HG03045 (cell line): ENCODE results near the gene IREB2.
"Not testable (repeated sequence)": the region's sequence is repeated elsewhere in the genome, so short reads cannot be mapped to it uniquely, and the experiment has no call there.

Experiments used
- ATAC-seq: cut with Tn5 transposase; IDR thresholded peaks from one replicate; pipeline ENCODE4 v1.9.1; 2021; ENCODE audit warnings: mild to moderate bottlenecking, moderate library complexity; ENCODE audit not compliant: unreplicated experiment

The IREB2 gene

GRCh38 chr15:78437762-78438618 lies at the start of gene IREB2:
Gene IREB2, plus strand, starts transcription at chr15:78438216. Its CDS starts 122 bp downstream, at chr15:78438338.
- ATAC-seq: peak; percentile 84

GRCh38 chr15:78388865-78389264 lies 49.2 kb upstream of the IREB2 start:
- ATAC-seq: no peak

- ATAC-seq: no peak
Observed at GRCh38 chr15:78389322-78389721, 48.7 kb upstream of the IREB2 start.

- ATAC-seq: no peak
Observed at GRCh38 chr15:78389738-78390137, 48.3 kb upstream of the IREB2 start.

- ATAC-seq: no peak
Observed at GRCh38 chr15:78390242-78390641, 47.8 kb upstream of the IREB2 start.

GRCh38 chr15:78390826-78391225 lies 47.2 kb upstream of the IREB2 start:
- no peak for ATAC-seq

- no peak for ATAC-seq
Observed at GRCh38 chr15:78391781-78392180, 46.2 kb upstream of the IREB2 start.

GRCh38 chr15:78392430-78392829 lies 45.6 kb upstream of the IREB2 start:
- ATAC-seq: no peak

GRCh38 chr15:78393137-78393536 lies 44.9 kb upstream of the IREB2 start:
- ATAC-seq: no peak

GRCh38 chr15:78394026-78394425 lies 44.0 kb upstream of the IREB2 start:
- no peak for ATAC-seq

- no peak for ATAC-seq
Observed at GRCh38 chr15:78394981-78395616, 42.9 kb upstream of the IREB2 start.

GRCh38 chr15:78396186-78396814 lies 41.7 kb upstream of the IREB2 start:
- ATAC-seq: no peak

- ATAC-seq: no peak
Observed at GRCh38 chr15:78396976-78397375, 41.0 kb upstream of the IREB2 start.

GRCh38 chr15:78397382-78397781 lies 40.6 kb upstream of the IREB2 start:
- no peak for ATAC-seq

- no peak for ATAC-seq
Observed at GRCh38 chr15:78398076-78398825, 39.8 kb upstream of the IREB2 start.

- no peak for ATAC-seq
Observed at GRCh38 chr15:78399091-78399490, 38.9 kb upstream of the IREB2 start.

GRCh38 chr15:78402061-78402610 lies 35.9 kb upstream of the IREB2 start:
- no peak for ATAC-seq

- no peak for ATAC-seq
Observed at GRCh38 chr15:78404125-78404524, 33.9 kb upstream of the IREB2 start.

GRCh38 chr15:78404796-78405195 lies 33.2 kb upstream of the IREB2 start:
- not testable (repeated sequence) for ATAC-seq

- ATAC-seq: no peak
Observed at GRCh38 chr15:78405336-78405924, 32.6 kb upstream of the IREB2 start.
